Peyer's patch (tissue), 4 donors: ENCODE measurements around the gene KCMF1.

ENCODE experiments used
- CTCF ChIP-seq, 6 experiments: fragments of 450-650 bp in 4 of 6; fragments of 200-600 bp in 2 of 6; sonication (generic) in 1 of 6; IDR thresholded peaks; one replicate each; pipeline ENCODE4 v1.5.1; 2017 to 2019; ENCODE audit warnings: antibody characterized with exemption in 6 of 6, mild to moderate bottlenecking in 3 of 6, moderate library complexity in 1 of 6
- POLR2A ChIP-seq, 2 donors: fragments of 450-650 bp; IDR thresholded peaks; one replicate each; pipeline ENCODE4 v1.5.1; 2017; ENCODE audit warnings: antibody characterized with exemption in 2 of 2, mild to moderate bottlenecking in 2 of 2, moderate library complexity in 2 of 2

- TF ChIP-seq POLR2A (IDR thresholded peaks at IDR 0.05) (no peak), CTCF (IDR thresholded peaks at IDR 0.05) (no peak)
These were observed 66.7 kb downstream of the KCMF1 start for GRCh38 chr2:85037622-85038021.
